Erythroblast (primary cell): Measurements from ENCODE around the gene ANKFN1.

Source experiments
- GATA1 ChIP-seq: IDR thresholded peaks from 2 replicates; pipeline ENCODE4 v1.6.1; 2011; ENCODE audit warnings: low read depth, mild to moderate bottlenecking, control low read depth, low read length, moderate library complexity
- POLR2A ChIP-seq: IDR thresholded peaks from 2 replicates; pipeline ENCODE4 v1.6.1; 2011; ENCODE audit warnings: mild to moderate bottlenecking, low read length

DNA sequence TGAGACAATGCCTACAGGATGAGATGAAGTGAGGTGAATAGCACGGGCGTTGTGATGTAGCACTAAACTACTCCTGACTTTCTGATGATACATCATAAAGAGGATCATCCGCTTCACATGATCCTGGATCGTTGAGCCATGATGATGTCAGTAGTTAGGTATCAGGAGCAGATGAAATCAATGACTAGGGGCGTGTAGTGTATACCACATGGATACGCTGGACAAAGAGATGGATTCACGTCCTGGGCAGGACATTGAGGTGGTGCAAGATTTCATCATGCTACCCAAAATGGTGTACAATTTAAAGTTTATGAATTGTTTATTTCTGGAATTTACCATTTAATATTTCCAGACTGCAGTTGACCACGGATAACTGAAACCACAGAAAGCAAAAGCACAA, 156.6 kb downstream of the ANKFN1 start:
- TF ChIP-seq POLR2A (no peak), GATA1 (no peak)
